Midbrain (tissue), 1 donor: Measurements from ENCODE around the gene CLASP1.
"Not testable (repeated sequence)": the region's sequence is repeated elsewhere in the genome, so short reads cannot be mapped to it uniquely, and the experiment has no call there.

Experiments
- DNase-seq: peaks from one replicate; lab custom pipeline; 2025; lab: John Stamatoyannopoulos, UW

Gene CLASP1

GRCh38 chr2:121349721-121350401, 299.4 kb downstream of the CLASP1 start:
- DNase-seq = no peak

GRCh38 chr2:121348128-121348740, 301.0 kb downstream of the CLASP1 start:
- no peak for DNase-seq

- no peak for DNase-seq
Observed at GRCh38 chr2:121346859-121347258, 302.4 kb downstream of the CLASP1 start.

- DNase-seq = no peak
Observed at GRCh38 chr2:121346407-121346806, 302.9 kb downstream of the CLASP1 start.

GRCh38 chr2:121345887-121346286, 303.4 kb downstream of the CLASP1 start:
- no peak for DNase-seq

GRCh38 chr2:121345101-121345500, 304.2 kb downstream of the CLASP1 start:
- no peak for DNase-seq

- not testable (repeated sequence) for DNase-seq
Observed at GRCh38 chr2:121343828-121344399, 305.3 kb downstream of the CLASP1 start.

GRCh38 chr2:121343191-121343590, 306.1 kb downstream of the CLASP1 start:
- DNase-seq = no peak

- no peak for DNase-seq
Observed at GRCh38 chr2:121342751-121343150, 306.5 kb downstream of the CLASP1 start.

- DNase-seq = no peak
Observed at GRCh38 chr2:121340926-121341325, 308.3 kb downstream of the CLASP1 start.

- DNase-seq = no peak
Observed at GRCh38 chr2:121338281-121338680, 311.0 kb downstream of the CLASP1 start.

GRCh38 chr2:121336528-121337294, 312.6 kb downstream of the CLASP1 start:
- no peak for DNase-seq

GRCh38 chr2:121335294-121336290, 313.7 kb downstream of the CLASP1 start:
- no peak for DNase-seq

- no peak for DNase-seq
Observed at GRCh38 chr2:121334581-121335293, 314.5 kb downstream of the CLASP1 start.

- no peak for DNase-seq
Observed at GRCh38 chr2:121333834-121334558, 315.3 kb downstream of the CLASP1 start.

GRCh38 chr2:121333231-121333630, 316.0 kb downstream of the CLASP1 start:
- no peak for DNase-seq

GRCh38 chr2:121331324-121331723, 317.9 kb downstream of the CLASP1 start:
- DNase-seq = not testable (repeated sequence)

- DNase-seq = no peak
Observed at GRCh38 chr2:121330921-121331320, 318.3 kb downstream of the CLASP1 start.

GRCh38 chr2:121329786-121330185, 319.5 kb downstream of the CLASP1 start:
- DNase-seq = no peak

- no peak for DNase-seq
Observed at GRCh38 chr2:121326628-121327027, 322.6 kb downstream of the CLASP1 start.
